NOMO-1 (cell line): ENCODE data around the gene PHOSPHO1.
"Not testable (repeated sequence)": the region's sequence is repeated elsewhere in the genome, so short reads cannot be mapped to it uniquely, and the experiment has no call there.

ENCODE experiments used
- DNase-seq, 2 experiments: peaks; one replicate each; lab custom pipeline; 2025; ENCODE audit not compliant: unreplicated experiment in 2 of 2; lab: John Stamatoyannopoulos, UW

PHOSPHO1 gene

DNA sequence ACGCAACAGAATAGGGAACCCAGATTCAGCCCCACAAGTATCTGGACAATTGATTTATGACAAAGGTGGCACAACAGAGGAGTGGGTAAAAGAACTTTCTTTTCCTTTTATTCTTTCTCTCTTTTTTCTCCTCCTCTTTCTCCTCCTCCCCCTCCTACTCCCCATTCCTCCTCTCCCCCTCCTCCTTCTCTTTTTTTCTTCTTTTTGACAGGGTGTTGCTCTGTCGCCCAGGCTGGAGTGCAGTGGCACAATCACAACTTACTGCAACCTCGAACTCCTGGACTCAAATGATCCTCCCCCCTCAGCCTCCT, 36.3 kb downstream of the PHOSPHO1 start:
- no peak for DNase-seq

DNA sequence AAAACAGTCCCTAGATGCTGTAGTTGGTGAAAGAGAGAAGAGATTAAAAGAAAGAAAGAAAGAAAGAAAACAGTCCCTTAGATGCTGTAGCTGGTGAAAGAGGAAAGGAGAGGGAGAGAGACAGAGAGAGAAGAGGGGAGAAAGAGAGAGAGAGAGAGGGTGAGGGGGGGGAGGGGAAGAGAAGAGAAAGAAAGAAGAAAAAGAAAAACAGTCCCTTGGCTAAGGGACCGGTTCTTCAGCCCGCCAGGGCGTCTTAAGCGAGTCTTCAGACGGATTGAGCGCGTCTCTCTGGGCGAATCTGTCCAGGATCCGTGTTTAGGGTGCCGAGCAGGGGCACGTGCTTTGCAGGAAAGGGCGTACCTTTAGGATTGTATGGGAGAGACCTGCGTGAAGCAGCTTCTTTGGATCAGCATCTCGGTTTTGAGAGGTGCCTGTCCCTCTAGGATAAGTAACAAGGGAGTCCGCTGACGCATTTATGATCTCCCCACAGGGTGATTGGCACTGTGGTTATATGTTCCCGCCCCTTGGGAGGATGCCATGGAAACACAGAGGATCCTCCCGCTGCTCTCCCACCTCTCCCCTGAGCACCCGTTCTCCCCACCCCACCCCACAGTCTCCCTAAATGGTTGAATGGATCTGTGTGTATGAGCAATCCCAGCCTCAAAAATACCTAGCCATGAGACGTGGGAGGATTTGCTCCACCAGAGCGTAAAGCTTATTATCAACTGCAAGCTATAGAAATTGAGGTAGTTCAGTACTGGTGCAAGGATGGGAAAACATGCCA, 36.9 kb downstream of the PHOSPHO1 start:
- DNase-seq = peak; percentile 21 to 57

DNA sequence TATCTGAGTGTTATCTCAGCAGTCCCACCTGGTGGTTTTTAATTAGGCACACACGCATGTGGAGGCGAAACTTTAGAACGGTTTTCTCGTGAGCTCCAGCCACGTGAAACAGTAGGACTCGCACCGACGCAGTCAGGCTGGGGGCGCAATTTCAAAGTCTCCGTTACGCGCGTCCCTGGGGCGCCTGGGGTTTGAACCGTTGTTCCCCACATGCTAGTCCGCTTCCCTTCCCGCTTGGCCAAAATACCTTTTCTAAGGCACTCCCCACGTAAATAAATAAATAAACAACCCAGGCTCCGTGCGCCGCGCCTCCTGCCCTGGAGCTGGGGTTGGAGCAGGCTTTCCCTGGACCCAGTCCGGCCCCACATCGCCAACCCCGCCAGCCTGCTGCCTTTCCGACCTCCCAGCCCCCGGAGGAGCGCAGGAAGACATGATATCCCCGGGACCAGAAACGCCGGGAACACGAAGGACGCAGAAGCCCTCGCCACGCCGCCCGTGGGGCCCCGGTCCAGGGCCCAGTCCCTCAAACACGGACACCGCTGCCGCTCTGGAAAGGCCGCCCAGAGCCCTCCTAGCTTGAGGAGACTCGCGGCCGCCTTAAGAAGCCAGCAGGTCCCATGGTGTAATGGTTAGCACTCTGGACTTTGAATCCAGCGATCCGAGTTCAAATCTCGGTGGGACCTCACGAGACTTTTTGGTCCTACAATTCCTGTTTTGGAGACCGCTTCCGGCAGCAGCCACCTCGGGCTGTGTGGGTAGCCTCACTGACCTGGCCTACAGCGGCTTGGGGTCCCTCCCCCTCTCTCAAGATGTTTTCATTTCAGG, 38.5 kb downstream of the PHOSPHO1 start:
- peak; percentile 87 to 94 for DNase-seq

DNA sequence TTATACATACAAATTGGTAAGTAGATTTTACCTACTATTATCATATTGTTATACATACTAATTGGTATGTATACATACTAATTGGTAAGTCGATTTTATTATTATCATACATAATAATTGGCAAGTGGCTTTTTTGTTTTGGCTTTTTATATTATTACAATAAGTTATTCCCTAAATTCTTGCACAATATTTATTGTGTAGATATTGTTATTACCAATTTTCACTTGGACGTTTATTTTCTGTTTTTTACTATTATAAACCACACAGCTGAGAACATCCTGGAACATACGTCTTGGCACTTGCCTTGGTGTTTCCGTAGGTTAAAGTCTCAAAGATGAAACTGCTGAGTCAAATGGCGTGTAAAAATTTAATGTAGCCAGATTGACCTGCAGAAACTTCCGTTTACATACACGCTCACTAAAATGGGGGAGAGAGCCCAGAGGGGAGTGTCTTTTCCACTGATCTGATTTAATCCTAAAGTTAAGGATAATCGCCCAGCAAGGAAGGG, 39.1 kb downstream of the PHOSPHO1 start:
- DNase-seq = peak; percentile 80 to 87

DNA sequence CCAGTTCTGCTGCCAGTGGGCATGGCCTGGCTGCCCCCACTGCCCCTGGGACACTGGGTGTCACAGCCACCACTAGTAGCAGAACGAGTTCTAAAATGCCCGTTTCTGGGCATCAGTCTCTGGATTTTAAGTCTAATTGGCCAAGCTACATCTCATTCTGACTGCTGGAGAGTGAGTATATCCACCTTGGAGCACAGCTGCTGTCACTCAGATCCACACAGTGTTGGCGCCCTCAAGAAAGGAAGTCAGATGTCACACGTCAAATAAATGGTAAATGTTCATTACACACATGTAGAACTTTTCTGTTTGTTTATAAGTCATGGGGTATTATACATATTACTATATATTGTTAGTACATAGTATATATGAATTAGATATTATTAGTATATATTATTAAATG, 39.7 kb downstream of the PHOSPHO1 start:
- no peak for DNase-seq

GRCh38 chr17:49187301-49187700, 43.3 kb downstream of the PHOSPHO1 start:
- DNase-seq = no peak

GRCh38 chr17:49185381-49185780, 45.2 kb downstream of the PHOSPHO1 start:
- not testable (repeated sequence) for DNase-seq

GRCh38 chr17:49184522-49184921, 46.1 kb downstream of the PHOSPHO1 start:
- not testable (repeated sequence) for DNase-seq

GRCh38 chr17:49183801-49184200, 46.8 kb downstream of the PHOSPHO1 start:
- DNase-seq = no peak

DNA sequence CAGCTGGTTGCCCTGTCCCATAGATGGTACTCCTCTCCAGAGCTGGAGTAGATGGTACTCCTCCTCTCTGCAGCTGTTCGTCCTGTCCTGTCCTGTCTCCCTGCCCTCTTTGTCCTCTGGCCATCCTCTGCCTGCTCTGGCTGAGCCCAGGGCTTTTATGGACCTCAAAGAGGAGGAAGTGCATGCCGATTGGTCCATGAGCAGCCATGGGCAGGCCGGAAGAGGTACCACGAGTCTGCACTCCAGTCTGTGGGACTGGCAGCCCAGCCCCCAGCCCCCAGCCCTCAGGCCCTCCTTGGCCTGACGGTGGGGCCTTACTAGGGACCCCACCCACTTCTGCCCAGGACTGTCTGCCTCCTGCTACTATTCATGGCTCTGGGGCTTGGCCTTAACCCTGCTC, 47.2 kb downstream of the PHOSPHO1 start:
- no peak for DNase-seq

GRCh38 chr17:49180998-49181635, 49.5 kb downstream of the PHOSPHO1 start:
- no peak for DNase-seq

DNA sequence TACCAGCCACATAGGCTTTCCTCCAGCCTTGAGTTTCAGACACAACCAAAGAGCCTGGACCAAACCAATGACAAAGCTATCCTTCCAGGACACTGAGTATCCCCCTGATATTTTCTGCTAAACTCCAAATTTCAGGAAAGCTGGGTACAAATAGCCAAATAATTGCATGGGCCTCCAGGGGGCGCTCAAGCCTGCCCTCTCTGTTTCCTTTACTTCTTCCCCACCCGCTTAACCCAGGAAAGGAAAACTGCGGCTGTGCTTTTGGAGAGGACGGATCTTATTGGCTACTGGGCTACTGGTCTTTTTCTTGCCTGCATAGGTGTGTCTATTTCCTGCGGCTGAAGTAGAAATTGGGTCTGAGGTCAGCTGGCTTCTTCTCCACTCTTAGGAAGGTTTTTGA, 50.3 kb downstream of the PHOSPHO1 start:
- peak; percentile 28 to 36 for DNase-seq

- not testable (repeated sequence) for DNase-seq
These were observed 54.6 kb downstream of the PHOSPHO1 start for GRCh38 chr17:49175978-49176377.
